K562 (cell line): Measurements from ENCODE around the gene THOC7. TPM values are rescaled to one million over a fixed set of nuclear protein-coding genes. Genes with fewer than 3 reads are reported as not detected.

Experiments used
- ATF1 ChIP-seq, 2 experiments: fragments of 450-650 bp in 1 of 2; IDR thresholded peaks; 2 replicates each; pipeline ENCODE4 v1.6.1; 2016; ENCODE audit warnings: missing compliant biosample characterization in 1 of 2, missing genetic modification characterization in 1 of 2
- ATF7 ChIP-seq: fragments of 450-650 bp; IDR thresholded peaks from 2 replicates; pipeline ENCODE4 v1.7.1; 2014; ENCODE audit warnings: mild to moderate bottlenecking, moderate library complexity
- BACH1 ChIP-seq: fragments of 200-800 bp; sonication (Bioruptor generic); IDR thresholded peaks from 2 replicates; pipeline ENCODE4 v1.6.1; 2016; ENCODE audit warnings: missing genetic modification characterization, missing compliant biosample characterization
- CCNT2 ChIP-seq: IDR thresholded peaks from 2 replicates; pipeline ENCODE4 v1.6.1; 2011; ENCODE audit warnings: borderline replicate concordance, low read depth, mild to moderate bottlenecking, moderate library complexity, mixed read lengths, low read length; ENCODE audit not compliant: insufficient read length; ENCODE audit errors: extremely low read depth
- DMBX1 ChIP-seq: fragments of 250-450 bp; sonication (Bioruptor Pico); IDR thresholded peaks from 2 replicates; pipeline ENCODE4 v1.8.0; 2022; ENCODE audit warnings: inconsistent platforms, mild to moderate bottlenecking, moderate library complexity, borderline replicate concordance
- E2F8 ChIP-seq: fragments of 450-650 bp; IDR thresholded peaks from 2 replicates; pipeline ENCODE4 v1.7.1; 2018; ENCODE audit warnings: mild to moderate bottlenecking, low read depth; ENCODE audit not compliant: partially characterized antibody
- ETV1 ChIP-seq: fragments of 450-650 bp; conservative IDR thresholded peaks from 2 replicates; pipeline ENCODE4 v1.6.1; 2016; ENCODE audit warnings: missing genetic modification characterization, control low read depth, low read depth, missing compliant biosample characterization
- FOXK1 ChIP-seq: sonication (generic); formaldehyde crosslinking; IDR thresholded peaks from 2 replicates; pipeline ENCODE4 v1.8.0; 2022; ENCODE audit warnings: missing genetic modification reagents, mild to moderate bottlenecking, borderline replicate concordance
- FUS ChIP-seq: fragments of 200-400 bp; formaldehyde crosslinking; optimal IDR thresholded peaks from 2 replicates; pipeline ENCODE3; 2017; ENCODE audit warnings: low read depth, low read length
- HDAC1 ChIP-seq, 2 experiments: fragments of 450-650 bp; IDR thresholded peaks; 2 replicates each; pipeline ENCODE4 v1.6.1; 2016 to 2017; ENCODE audit warnings: inconsistent platforms in 1 of 2, mild to moderate bottlenecking in 1 of 2, moderate library complexity in 1 of 2
- HNRNPUL1 ChIP-seq: fragments of 200-400 bp; formaldehyde crosslinking; IDR thresholded peaks from 2 replicates; pipeline ENCODE4 v1.6.1; 2017; ENCODE audit warnings: low read length
- IRF2 ChIP-seq: sonication (generic); formaldehyde crosslinking; IDR thresholded peaks from 2 replicates; pipeline ENCODE4 v1.8.1; 2022; ENCODE audit warnings: mild to moderate bottlenecking, missing genetic modification reagents
- KAT7 ChIP-seq: sonication (generic); formaldehyde crosslinking; IDR thresholded peaks from 2 replicates; pipeline ENCODE4 v1.8.0; 2022; ENCODE audit warnings: missing genetic modification reagents, mild to moderate bottlenecking, borderline replicate concordance
- MAFG ChIP-seq: fragments of 450-650 bp; conservative IDR thresholded peaks from 2 replicates; pipeline ENCODE4 v1.6.1; 2016; ENCODE audit warnings: missing genetic modification characterization, missing compliant biosample characterization
- RNF2 ChIP-seq: sonication (generic); IDR thresholded peaks from 2 replicates; pipeline ENCODE4 v1.6.1; 2016
- SNRNP70 ChIP-seq: fragments of 200-400 bp; formaldehyde crosslinking; optimal IDR thresholded peaks from 2 replicates; pipeline ENCODE3; 2017; ENCODE audit warnings: low read depth, low read length
- TAF1 ChIP-seq: IDR thresholded peaks from 2 replicates; pipeline ENCODE4 v1.6.1; 2011; ENCODE audit warnings: mild to moderate bottlenecking, low read length, moderate library complexity; ENCODE audit not compliant: insufficient read depth, control insufficient read depth, severe bottlenecking; ENCODE audit errors: extremely low read depth
- TCFL5 ChIP-seq: fragments of 250-450 bp; sonication (Bioruptor Pico); conservative IDR thresholded peaks from 2 replicates; pipeline ENCODE4 v1.6.1; 2021; ENCODE audit warnings: mild to moderate bottlenecking, moderate library complexity, matching md5 sums
- ZC3H8 ChIP-seq: fragments of 450-650 bp; IDR thresholded peaks from 2 replicates; pipeline ENCODE4 v1.6.1; 2017
- ZNF23 ChIP-seq: fragments of 250-450 bp; sonication (Bioruptor Pico); IDR thresholded peaks from 2 replicates; pipeline ENCODE4 v1.4.0; 2020; ENCODE audit warnings: mild to moderate bottlenecking
- ZNF3 ChIP-seq: fragments of 250-450 bp; sonication (Bioruptor Pico); IDR thresholded peaks from 2 replicates; pipeline ENCODE4 v1.5.0; 2021; ENCODE audit warnings: mild to moderate bottlenecking, moderate library complexity
- polyA plus RNA-seq, 8 experiments: library from polyadenylated mRNA; depleted of rRNA in 4 of 8; stranded (reverse) in 5 of 8; unstranded in 3 of 8; fragments of >200 nt; fragmentation: Nextera tagmentation in 2 of 8; fragmentation: Illumina TruSeq in 1 of 8; extraction: Ambion mirVana in 2 of 8; extraction: Trizol in 1 of 8; gene quantifications; 2 replicates each; pipeline versions ENCODE4 v1.2.1 to v1.2.3, GENCODE V29; 2011 to 2014; ENCODE audit warnings: inconsistent platforms in 1 of 8, missing spikeins in 1 of 8
- total RNA-seq, 7 experiments: library from RNA; depleted of rRNA in 6 of 7; stranded (reverse); fragments of >200 nt in 6 of 7; fragmentation: Illumina TruSeq in 2 of 7; extraction: Trizol in 2 of 7; gene quantifications; 2 replicates each; pipeline versions ENCODE4 v1.2.1 to v1.2.3, GENCODE V29; 2011 to 2021; ENCODE audit warnings: low replicate concordance in 1 of 7
- TF ChIP-seq, protein P1 (sequence below): fragments of 250-450 bp; sonication (Bioruptor Pico); IDR thresholded peaks from 2 replicates; pipeline ENCODE4 v1.4.0; 2020
- TF ChIP-seq, protein P2 (sequence below): fragments of 450-650 bp; IDR thresholded peaks from 2 replicates; pipeline ENCODE4 v1.6.1; 2014; ENCODE audit warnings: low read depth, mild to moderate bottlenecking, moderate library complexity, borderline replicate concordance

THOC7 gene
- total and polyA plus RNA-seq, 9 of the 15 experiments (the other 6 are each of a cell fraction or from before 2014, with no cell fraction given): 56.5 to 129 (median 94.7) TPM

DNA sequence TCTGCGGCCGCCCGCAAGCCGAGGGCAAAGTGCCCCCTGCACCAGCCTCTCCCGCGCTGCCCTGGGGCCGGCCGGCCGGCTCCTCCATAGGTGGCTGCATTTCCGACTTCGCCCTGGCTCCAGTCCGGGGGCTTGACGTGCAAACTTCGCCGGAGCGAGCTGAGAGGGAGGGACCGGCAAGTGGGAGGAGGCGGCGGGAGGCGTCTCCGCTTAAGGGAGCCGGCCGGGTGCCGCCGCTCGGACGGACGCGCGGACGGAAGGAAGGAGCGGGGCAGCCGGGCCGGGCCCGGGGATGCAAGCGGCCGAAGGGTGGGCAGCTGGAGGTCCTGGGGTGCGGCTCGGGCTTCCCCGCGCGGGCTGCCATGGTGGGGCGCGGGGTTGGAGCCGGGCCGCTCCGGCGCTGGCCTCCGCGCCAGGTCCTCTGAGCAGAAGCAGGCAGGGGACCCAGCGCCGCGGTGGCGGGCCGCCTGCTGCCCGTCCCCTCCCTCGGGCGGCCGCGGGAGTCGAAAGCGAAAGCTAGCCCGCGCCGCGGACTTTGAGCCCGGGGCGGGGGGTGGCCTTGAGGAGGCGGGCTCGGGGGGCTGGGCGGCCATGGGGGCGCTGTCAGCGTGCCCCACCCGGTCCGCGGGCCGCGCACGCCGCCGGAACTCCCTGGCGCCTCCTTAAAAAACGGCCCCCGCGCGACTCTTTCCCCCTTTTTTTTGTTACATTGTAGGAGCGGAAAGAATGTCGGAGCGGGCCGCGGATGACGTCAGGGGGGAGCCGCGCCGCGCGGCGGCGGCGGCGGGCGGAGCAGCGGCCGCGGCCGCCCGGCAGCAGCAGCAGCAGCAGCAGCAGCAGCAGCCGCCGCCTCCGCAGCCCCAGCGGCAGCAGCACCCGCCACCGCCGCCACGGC lies 48.5 kb upstream of the THOC7 start, which contains the start of gene SCAANT1 (continued):
- TF ChIP-seq BACH1 (tag) (no peak), HNRNPUL1 (no peak), ZNF23 (no peak), KAT7 (no peak), ZC3H8 (no peak), TCFL5 (CRISPR knock-in tag) (no peak), ATF7 (peak; percentile 80; the same call in 1 of the 2 replicates), CCNT2 (peak; percentile 66), SNRNP70 (no peak), DMBX1 (CRISPR knock-in tag) (no peak), E2F8 (no peak), MAFG (tag) (no peak), IRF2 (CRISPR knock-in tag) (0 out of 2 replicates have a peak, but pooled peaks have one; percentile 26), ZNF3 (CRISPR knock-in tag) (no peak), HDAC1 (IDR thresholded peaks at IDR 0.05) (peak in 1 of 2 experiments; percentile 37; a peak in 1 of 4 replicates), TAF1 (peak; percentile 31), FOXK1 (CRISPR knock-in tag) (no peak), FUS (no peak), ATF1 (CRISPR knock-in tag; IDR thresholded peaks at IDR 0.05) (no peak), ATF1 (tag; IDR thresholded peaks at IDR 0.05) (peak; percentile 46), ETV1 (tag) (no peak), RNF2 (no peak)
- TF ChIP-seq, protein P1, sequence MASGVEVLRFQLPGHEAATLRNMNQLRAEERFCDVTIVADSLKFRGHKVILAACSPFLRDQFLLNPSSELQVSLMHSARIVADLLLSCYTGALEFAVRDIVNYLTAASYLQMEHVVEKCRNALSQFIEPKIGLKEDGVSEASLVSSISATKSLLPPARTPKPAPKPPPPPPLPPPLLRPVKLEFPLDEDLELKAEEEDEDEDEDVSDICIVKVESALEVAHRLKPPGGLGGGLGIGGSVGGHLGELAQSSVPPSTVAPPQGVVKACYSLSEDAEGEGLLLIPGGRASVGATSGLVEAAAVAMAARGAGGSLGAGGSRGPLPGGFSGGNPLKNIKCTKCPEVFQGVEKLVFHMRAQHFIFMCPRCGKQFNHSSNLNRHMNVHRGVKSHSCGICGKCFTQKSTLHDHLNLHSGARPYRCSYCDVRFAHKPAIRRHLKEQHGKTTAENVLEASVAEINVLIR: no peak
- TF ChIP-seq, protein P2, sequence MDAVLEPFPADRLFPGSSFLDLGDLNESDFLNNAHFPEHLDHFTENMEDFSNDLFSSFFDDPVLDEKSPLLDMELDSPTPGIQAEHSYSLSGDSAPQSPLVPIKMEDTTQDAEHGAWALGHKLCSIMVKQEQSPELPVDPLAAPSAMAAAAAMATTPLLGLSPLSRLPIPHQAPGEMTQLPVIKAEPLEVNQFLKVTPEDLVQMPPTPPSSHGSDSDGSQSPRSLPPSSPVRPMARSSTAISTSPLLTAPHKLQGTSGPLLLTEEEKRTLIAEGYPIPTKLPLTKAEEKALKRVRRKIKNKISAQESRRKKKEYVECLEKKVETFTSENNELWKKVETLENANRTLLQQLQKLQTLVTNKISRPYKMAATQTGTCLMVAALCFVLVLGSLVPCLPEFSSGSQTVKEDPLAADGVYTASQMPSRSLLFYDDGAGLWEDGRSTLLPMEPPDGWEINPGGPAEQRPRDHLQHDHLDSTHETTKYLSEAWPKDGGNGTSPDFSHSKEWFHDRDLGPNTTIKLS: peak; percentile 42; the same call in 1 of the 2 replicates
